Measurements from ENCODE around the gene LRCH1. TPM values are rescaled to one million over a fixed set of nuclear protein-coding genes. Genes with fewer than 3 reads are reported as not detected.

Gene LRCH1
- polyA plus RNA-seq, 1 donor (not counting 4 experiments of a cell fraction or from before 2014, with no cell fraction given): 16.2 TPM

GRCh38 chr13:46757640-46758039 lies 204.7 kb downstream of the LRCH1 start:
- Histone ChIP-seq H3K4me3 (ENCODE audit: control insufficient read depth in 2 of 3, extremely low read depth in 1 of 3, insufficient read depth in 2 of 3, low read depth in 1 of 3, low read length in 3 of 3) (no peak overlapping the region), H3K9ac (ENCODE audit: control insufficient read depth, extremely low read depth, insufficient read depth, low read length) (no peak overlapping the region), H3K4me2 (ENCODE audit: control insufficient read depth, extremely low read depth, insufficient read depth, low read depth, low read length) (no peak overlapping the region), H3K36me3 (ENCODE audit: control insufficient read depth in 2 of 2, extremely low read depth in 1 of 2, insufficient read depth in 2 of 2, low read length in 2 of 2) (no peaks in the 10 kb centered on the region), H4K20me1 (ENCODE audit: control insufficient read depth, extremely low read depth, insufficient read depth, low read length) (no peaks in the 10 kb centered on the region), H2AFZ (ENCODE audit: control insufficient read depth, low read length) (no peak overlapping the region), H3K27ac (ENCODE audit: control insufficient read depth, insufficient read depth, low read length) (no peak overlapping the region), H3K79me2 (ENCODE audit: control insufficient read depth, insufficient read depth, low read length) (no peaks in the 10 kb centered on the region), H3K9me1 (ENCODE audit: control insufficient read depth, extremely low read depth, insufficient read depth, low read length) (no peaks in the 10 kb centered on the region), H3K4me1 (ENCODE audit: control insufficient read depth, extremely low read depth, insufficient read depth, low read length) (peaks cover 3% of the 10 kb centered on the region), H3K9me3 (ENCODE audit: control insufficient read depth, low read depth, low read length) (no peaks in the 10 kb centered on the region), H3K27me3 (ENCODE audit: control insufficient read depth, extremely low read depth, insufficient read depth, low read length) (no peaks in the 10 kb centered on the region)
- FAIRE-seq (no peak), DNase-seq (ENCODE audit: low read depth, low spot score) (no peak)
- TF ChIP-seq EZH2 (IDR thresholded peaks at IDR 0.05; ENCODE audit: low read length) (no peak), CTCF (optimal IDR thresholded peaks at IDR 0.05 in 1 of 3, IDR thresholded peaks at IDR 0.05 in 1 of 3, conservative IDR thresholded peaks at IDR 0.05 in 1 of 3; ENCODE audit: extremely low read depth in 1 of 3, insufficient read depth in 2 of 3, low read length in 3 of 3) (no peak)
- dilution Hi-C loops (cut with MboI; ENCODE audit: extremely low pct_ligation_motif_present, low sequenced_read_pairs): no loop called here

GRCh38 chr13:46759846-46760245 lies 206.9 kb downstream of the LRCH1 start:
- H4K20me1 ChIP-seq (ENCODE audit: control insufficient read depth, extremely low read depth, insufficient read depth, low read length): no peaks in the 10 kb centered on the region
- DNase-seq (ENCODE audit: low read depth, low spot score): no peak
- H3K9me1 ChIP-seq (ENCODE audit: control insufficient read depth, extremely low read depth, insufficient read depth, low read length): no peaks in the 10 kb centered on the region
- dilution Hi-C loops (cut with MboI; ENCODE audit: extremely low pct_ligation_motif_present, low sequenced_read_pairs): no loop called here
- no peak overlapping the region for H3K4me2 ChIP-seq (ENCODE audit: control insufficient read depth, extremely low read depth, insufficient read depth, low read depth, low read length)
- no peak overlapping the region for H3K27ac ChIP-seq (ENCODE audit: control insufficient read depth, insufficient read depth, low read length)
- peaks cover 3% of the 10 kb centered on the region for H3K4me1 ChIP-seq (ENCODE audit: control insufficient read depth, extremely low read depth, insufficient read depth, low read length)
- no peak overlapping the region for H3K9ac ChIP-seq (ENCODE audit: control insufficient read depth, extremely low read depth, insufficient read depth, low read length)
- TF ChIP-seq CTCF (optimal IDR thresholded peaks at IDR 0.05 in 1 of 3, IDR thresholded peaks at IDR 0.05 in 1 of 3, conservative IDR thresholded peaks at IDR 0.05 in 1 of 3; ENCODE audit: extremely low read depth in 1 of 3, insufficient read depth in 2 of 3, low read length in 3 of 3): no peak
- TF ChIP-seq EZH2 (IDR thresholded peaks at IDR 0.05; ENCODE audit: low read length): no peak
- no peaks in the 10 kb centered on the region for H3K36me3 ChIP-seq (ENCODE audit: control insufficient read depth in 2 of 2, extremely low read depth in 1 of 2, insufficient read depth in 2 of 2, low read length in 2 of 2)
- no peaks in the 10 kb centered on the region for H3K9me3 ChIP-seq (ENCODE audit: control insufficient read depth, low read depth, low read length)
- no peak overlapping the region for H2AFZ ChIP-seq (ENCODE audit: control insufficient read depth, low read length)
- no peak for FAIRE-seq
- no peaks in the 10 kb centered on the region for H3K27me3 ChIP-seq (ENCODE audit: control insufficient read depth, extremely low read depth, insufficient read depth, low read length)
- H3K79me2 ChIP-seq (ENCODE audit: control insufficient read depth, insufficient read depth, low read length): no peaks in the 10 kb centered on the region
- H3K4me3 ChIP-seq (ENCODE audit: control insufficient read depth in 2 of 3, extremely low read depth in 1 of 3, insufficient read depth in 2 of 3, low read depth in 1 of 3, low read length in 3 of 3): no peak overlapping the region
